ENCODE data around the gene LEFTY2.
A peak's percentile ranks its signal among the peaks of the same experiment; 100 is the strongest.

GRCh38 chr1:225911191-225912130 is 29.6 kb downstream of the LEFTY2 start:
- TF ChIP-seq, protein P1, sequence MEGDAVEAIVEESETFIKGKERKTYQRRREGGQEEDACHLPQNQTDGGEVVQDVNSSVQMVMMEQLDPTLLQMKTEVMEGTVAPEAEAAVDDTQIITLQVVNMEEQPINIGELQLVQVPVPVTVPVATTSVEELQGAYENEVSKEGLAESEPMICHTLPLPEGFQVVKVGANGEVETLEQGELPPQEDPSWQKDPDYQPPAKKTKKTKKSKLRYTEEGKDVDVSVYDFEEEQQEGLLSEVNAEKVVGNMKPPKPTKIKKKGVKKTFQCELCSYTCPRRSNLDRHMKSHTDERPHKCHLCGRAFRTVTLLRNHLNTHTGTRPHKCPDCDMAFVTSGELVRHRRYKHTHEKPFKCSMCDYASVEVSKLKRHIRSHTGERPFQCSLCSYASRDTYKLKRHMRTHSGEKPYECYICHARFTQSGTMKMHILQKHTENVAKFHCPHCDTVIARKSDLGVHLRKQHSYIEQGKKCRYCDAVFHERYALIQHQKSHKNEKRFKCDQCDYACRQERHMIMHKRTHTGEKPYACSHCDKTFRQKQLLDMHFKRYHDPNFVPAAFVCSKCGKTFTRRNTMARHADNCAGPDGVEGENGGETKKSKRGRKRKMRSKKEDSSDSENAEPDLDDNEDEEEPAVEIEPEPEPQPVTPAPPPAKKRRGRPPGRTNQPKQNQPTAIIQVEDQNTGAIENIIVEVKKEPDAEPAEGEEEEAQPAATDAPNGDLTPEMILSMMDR (IDR thresholded peaks at IDR 0.05): peak; percentile 73 to 96 (median 88)
- TF ChIP-seq POLR2A (IDR thresholded peaks at IDR 0.05): no peak

Measured in adrenal gland (tissue), 5 donors.